Measurements from ENCODE around the gene MOGAT1.

MOGAT1 gene

DNA sequence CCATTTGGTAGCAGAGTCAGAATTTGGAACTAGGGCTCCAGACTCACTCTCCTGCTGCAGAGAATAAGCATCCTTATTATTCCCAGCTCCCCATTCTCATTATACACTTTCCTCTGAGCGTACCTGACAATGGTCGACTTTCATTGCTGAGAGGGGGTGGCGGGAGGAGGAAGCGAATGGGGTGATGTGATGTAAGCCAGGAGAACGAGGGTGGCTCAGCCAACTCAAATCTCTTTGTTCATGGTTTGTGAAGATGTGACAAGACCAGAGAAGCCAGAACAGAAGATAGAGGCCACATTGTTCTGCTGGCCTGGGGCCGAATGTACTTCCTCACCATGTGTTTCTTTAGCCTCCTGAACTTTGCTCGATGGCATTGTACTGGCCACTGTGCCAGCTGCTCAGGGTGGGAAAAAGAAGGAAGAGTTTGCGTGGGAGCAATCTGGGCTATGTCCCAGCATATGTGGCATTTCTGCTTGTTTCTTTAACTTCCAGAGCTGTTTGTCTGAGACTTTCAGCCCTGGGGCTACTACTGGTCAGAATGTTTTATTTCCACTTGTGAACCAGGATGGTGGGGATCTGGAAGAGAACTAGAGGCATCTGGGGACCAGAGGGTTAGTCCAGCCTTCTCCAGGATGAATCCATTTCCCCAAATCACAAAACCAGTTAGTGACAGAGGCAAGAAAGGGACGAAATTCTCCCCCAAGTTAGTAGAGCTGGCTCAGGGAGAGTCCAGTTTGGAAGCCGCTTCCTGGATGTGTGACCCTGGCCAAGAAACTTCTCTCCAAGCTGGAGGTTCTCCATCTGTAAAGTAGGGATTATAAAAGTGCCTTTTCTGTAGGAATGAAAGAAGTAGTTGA, 62.6 kb downstream of the MOGAT1 start:
- no peak overlapping the region for H3K9ac ChIP-seq (ENCODE audit: low read depth, low read length)
- no peaks in the 10 kb centered on the region for H3K9me3 ChIP-seq (ENCODE audit: control insufficient read depth, insufficient read depth, low read length)
- H3K4me1 ChIP-seq (ENCODE audit: insufficient read depth, low read length) = peaks cover 8% of the 10 kb centered on the region; the same call in 1 of the 2 replicates
- no peaks in the 10 kb centered on the region for H3K36me3 ChIP-seq (ENCODE audit: insufficient read depth, low read length)

DNA sequence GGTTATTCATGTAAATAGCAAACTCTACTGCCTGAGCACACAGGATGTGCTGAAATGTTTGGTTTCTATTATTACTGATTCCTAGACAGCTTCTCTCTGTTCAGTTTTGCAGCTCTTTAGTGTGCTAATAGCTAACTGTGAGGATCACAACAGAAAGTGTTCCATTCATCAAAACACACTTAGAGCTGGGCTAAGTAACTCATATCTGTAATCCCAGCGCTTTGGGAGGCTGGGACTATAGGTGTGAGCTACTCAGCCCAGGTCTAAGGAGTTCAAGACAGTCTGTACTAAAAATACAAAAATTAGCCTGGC, 63.2 kb downstream of the MOGAT1 start:
- H3K9ac ChIP-seq (ENCODE audit: low read depth, low read length) = no peak overlapping the region
- H3K36me3 ChIP-seq (ENCODE audit: insufficient read depth, low read length) = no peaks in the 10 kb centered on the region
- no peaks in the 10 kb centered on the region for H3K9me3 ChIP-seq (ENCODE audit: control insufficient read depth, insufficient read depth, low read length)
- H3K4me1 ChIP-seq (ENCODE audit: insufficient read depth, low read length) = peaks cover 9% of the 10 kb centered on the region; the same call in 1 of the 2 replicates

DNA sequence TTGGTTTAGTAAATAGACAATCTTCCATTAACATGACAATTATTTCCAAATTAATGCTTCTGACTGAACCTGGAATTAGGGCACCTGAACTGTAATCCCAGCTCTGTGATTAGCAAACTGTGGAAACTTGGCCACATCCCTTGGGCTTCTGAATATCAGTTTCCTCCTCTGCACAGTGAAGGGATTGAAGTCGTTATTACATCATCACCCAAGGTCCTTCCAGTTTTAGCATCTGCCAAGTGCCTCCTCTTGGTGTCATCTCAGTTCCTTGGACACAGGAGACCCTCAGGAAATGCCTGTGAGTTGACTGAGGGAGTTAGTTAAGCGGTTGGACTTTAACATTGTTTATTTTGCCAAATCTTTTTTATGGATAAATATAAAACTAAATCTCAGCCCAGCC, 64.8 kb downstream of the MOGAT1 start:
- Histone ChIP-seq H3K9me3 (ENCODE audit: control insufficient read depth, insufficient read depth, low read length) (no peaks in the 10 kb centered on the region), H3K9ac (ENCODE audit: low read depth, low read length) (no peak overlapping the region), H3K4me1 (ENCODE audit: insufficient read depth, low read length) (peaks cover 6% of the 10 kb centered on the region; the same call in 1 of the 2 replicates), H3K36me3 (ENCODE audit: insufficient read depth, low read length) (no peaks in the 10 kb centered on the region)

DNA sequence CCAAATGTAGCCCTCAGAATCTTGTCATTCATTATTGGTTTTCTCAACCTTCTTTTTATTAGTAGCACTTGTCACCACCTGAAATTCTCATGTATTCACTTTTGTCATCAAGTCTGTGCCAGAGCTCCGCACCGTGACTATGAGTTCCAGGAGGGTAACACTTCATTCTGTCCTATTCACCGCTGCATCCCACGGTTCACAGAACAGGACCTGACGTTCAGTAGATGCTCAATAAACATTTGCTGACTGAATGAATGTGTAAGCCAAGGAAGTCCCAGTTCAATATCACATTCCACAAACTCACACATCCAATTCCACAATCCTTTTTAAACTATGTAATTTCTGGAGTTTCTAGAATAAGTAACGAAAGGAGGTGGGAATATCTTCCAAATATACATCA, 65.5 kb downstream of the MOGAT1 start:
- H3K36me3 ChIP-seq (ENCODE audit: insufficient read depth, low read length) = no peaks in the 10 kb centered on the region
- no peaks in the 10 kb centered on the region for H3K9me3 ChIP-seq (ENCODE audit: control insufficient read depth, insufficient read depth, low read length)
- H3K9ac ChIP-seq (ENCODE audit: low read depth, low read length) = no peak overlapping the region
- H3K4me1 ChIP-seq (ENCODE audit: insufficient read depth, low read length) = peaks cover 6% of the 10 kb centered on the region; the same call in 1 of the 2 replicates

DNA sequence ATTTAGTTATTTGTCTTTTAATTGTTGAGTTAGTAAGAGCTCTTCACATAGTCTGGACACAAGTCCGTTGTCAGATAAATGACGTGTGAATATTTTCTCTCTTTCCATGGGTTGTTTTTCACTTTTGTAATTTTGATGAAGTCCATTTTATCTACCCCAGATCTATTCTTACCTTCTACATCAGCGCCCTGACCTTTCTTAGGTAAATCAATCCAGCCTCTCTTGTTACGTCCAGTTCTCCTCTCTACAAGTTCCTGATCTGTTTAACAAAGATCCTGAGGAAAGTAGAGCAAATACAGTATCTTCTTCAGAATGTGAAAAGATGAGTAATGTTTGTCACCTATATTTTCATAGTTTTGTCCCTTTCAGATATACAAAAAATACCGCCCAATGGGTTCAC, 66.9 kb downstream of the MOGAT1 start:
- Histone ChIP-seq H3K9ac (ENCODE audit: low read depth, low read length) (no peak overlapping the region), H3K4me1 (ENCODE audit: insufficient read depth, low read length) (peaks cover 7% of the 10 kb centered on the region; the same call in 1 of the 2 replicates), H3K36me3 (ENCODE audit: insufficient read depth, low read length) (no peaks in the 10 kb centered on the region), H3K9me3 (ENCODE audit: control insufficient read depth, insufficient read depth, low read length) (no peaks in the 10 kb centered on the region)

DNA sequence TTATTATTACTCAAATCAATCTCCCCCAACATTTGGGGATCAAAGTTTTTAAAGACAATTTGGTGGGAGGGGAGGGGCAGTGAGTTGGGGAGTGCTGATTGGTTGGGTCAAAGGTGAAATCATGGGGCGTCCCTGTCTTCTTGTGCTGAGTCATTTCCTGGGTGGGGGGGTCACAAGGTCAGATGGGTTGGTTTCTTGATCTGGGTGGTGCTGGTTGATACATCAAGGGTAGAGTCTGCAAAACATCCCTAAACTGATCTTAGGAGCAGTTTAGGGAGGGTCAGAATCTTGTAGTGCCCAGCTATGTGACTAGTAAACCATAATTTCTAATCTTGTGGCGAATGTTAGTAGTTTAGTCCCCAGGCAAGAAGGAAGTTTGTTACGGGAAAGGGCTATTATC, 67.4 kb downstream of the MOGAT1 start:
- Histone ChIP-seq H3K9ac (ENCODE audit: low read depth, low read length) (no peak overlapping the region; the same call in 1 of the 2 replicates), H3K9me3 (ENCODE audit: control insufficient read depth, insufficient read depth, low read length) (no peaks in the 10 kb centered on the region), H3K36me3 (ENCODE audit: insufficient read depth, low read length) (no peaks in the 10 kb centered on the region), H3K4me1 (ENCODE audit: insufficient read depth, low read length) (peaks cover 10% of the 10 kb centered on the region; the same call in 1 of the 2 replicates)

DNA sequence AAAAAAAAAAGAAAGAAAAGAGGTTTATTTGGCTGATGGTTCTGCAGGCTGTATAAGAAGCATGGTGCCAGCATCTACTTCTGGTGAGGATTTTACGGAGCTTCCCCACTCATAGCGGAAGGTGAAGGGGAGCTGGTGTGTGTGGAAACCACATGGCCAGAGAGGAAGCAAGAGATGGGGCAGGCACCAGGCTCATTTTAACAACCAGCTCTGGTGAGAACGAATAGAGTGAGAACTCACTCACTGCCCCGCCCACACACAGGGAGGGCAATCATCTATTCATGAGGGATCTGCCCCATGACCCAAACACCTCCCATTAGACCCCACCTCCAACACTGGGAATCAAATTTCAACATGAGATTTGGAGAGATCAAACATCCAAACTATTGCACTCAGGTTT, 68.5 kb downstream of the MOGAT1 start:
- H3K36me3 ChIP-seq (ENCODE audit: insufficient read depth, low read length) = no peaks in the 10 kb centered on the region

DNA sequence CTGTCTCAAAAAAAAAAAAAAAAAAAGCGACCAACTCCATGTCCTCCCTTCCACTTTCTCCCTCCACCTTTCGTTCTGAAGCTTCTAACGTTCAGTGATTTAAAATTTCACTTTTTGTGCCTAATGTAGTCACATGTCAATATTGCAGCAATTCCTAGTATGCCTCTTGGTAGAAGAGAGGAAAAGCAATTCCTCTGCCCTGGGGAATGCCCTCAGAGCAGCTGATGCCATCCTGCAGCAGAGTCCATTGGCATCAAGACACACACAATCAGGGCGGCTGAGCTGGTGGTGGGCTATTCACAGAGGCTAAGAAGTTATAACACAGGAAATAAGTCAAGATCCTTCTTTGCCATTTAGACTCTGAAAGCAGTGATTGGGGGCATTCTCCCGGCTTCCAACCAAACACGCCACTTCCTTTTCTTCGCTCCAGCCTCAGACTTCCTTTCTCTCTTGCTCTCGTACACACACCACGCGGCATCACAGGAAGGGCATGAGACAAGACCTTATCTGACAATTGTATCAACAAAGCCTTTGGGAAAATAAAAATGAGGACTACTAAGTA, 71.9 kb downstream of the MOGAT1 start:
- Histone ChIP-seq H3K9me3 (ENCODE audit: control insufficient read depth, insufficient read depth, low read length) (no peaks in the 10 kb centered on the region), H3K36me3 (ENCODE audit: insufficient read depth, low read length) (no peaks in the 10 kb centered on the region), H3K4me1 (ENCODE audit: insufficient read depth, low read length) (peaks cover 23% of the 10 kb centered on the region), H3K9ac (ENCODE audit: low read depth, low read length) (no peak overlapping the region)

More for the DNA sequence above, 68.5 kb downstream of the MOGAT1 start:
- H3K9me3 ChIP-seq (ENCODE audit: control insufficient read depth, insufficient read depth, low read length) = no peaks in the 10 kb centered on the region
- peaks cover 10% of the 10 kb centered on the region; the same call in 1 of the 2 replicates for H3K4me1 ChIP-seq (ENCODE audit: insufficient read depth, low read length)
- no peak overlapping the region for H3K9ac ChIP-seq (ENCODE audit: low read depth, low read length)

DNA sequence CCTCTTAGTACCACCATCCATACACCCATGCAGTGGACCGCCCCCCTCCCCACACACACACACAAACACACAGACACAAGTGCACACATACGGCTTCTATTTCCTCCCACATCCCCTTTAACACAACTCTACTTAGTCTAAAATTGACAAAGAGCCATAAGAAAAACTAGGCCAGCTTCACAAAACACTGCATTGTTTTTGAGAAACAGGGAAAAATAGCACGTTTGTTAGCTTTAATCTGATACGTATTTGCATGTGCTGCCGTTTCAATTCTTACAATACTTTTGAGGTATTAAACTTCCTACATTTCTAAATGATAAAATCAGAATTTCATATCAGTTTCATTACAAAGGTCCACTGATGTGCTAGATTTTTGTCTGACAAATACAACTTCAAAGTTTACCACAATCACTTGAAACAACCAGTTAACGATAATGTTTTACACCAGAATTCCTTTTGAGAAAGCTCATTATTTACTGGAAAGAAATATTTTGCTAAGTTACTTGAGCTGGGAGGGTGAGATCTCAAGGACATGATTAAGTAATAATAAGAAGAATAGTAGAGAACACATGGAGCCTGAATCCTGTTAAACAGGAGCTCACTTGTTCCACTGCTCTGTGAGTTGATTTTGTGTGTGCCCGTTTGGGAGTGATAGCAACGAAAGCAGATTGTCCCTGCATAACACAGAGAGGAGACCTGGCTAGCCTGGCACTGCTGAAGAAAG, 74.5 kb downstream of the MOGAT1 start:
- Histone ChIP-seq H3K4me1 (ENCODE audit: insufficient read depth, low read length) (peaks cover 17% of the 10 kb centered on the region), H3K36me3 (ENCODE audit: insufficient read depth, low read length) (no peaks in the 10 kb centered on the region), H3K9me3 (ENCODE audit: control insufficient read depth, insufficient read depth, low read length) (no peaks in the 10 kb centered on the region), H3K9ac (ENCODE audit: low read depth, low read length) (no peak overlapping the region)

DNA sequence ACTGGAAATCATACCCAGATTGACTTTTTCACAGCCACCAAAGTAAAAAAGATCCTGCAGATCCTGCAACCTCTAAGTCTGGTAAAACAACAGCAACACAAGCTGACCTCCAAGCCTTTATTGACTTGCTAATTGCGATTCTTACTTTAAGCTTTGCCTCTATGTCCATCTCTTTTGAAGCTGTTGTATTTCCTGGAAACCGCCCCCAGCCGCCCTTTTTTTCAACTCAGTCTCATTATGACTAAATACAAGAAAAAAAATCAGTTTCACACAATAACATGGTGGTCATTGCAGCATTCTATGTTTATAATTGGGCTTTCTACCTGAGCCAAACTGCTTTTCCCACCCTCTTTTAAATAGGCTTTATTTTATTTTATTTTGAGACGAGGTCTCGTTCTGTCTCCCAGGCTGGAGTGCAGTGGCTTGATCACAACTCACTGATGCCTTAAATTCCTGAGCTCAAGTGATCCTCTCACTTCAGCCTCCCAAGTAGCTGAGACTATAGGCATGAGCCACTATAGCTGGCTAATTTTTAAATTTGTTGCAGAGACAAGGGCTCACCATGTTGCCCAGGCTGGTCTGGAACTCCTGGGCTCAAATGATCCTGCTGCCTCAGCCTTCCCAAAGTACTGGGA, 76.2 kb downstream of the MOGAT1 start:
- no peaks in the 10 kb centered on the region for H3K36me3 ChIP-seq (ENCODE audit: insufficient read depth, low read length)
- H3K9me3 ChIP-seq (ENCODE audit: control insufficient read depth, insufficient read depth, low read length) = no peaks in the 10 kb centered on the region
- H3K9ac ChIP-seq (ENCODE audit: low read depth, low read length) = no peak overlapping the region
- H3K4me1 ChIP-seq (ENCODE audit: insufficient read depth, low read length) = peaks cover 18% of the 10 kb centered on the region

DNA sequence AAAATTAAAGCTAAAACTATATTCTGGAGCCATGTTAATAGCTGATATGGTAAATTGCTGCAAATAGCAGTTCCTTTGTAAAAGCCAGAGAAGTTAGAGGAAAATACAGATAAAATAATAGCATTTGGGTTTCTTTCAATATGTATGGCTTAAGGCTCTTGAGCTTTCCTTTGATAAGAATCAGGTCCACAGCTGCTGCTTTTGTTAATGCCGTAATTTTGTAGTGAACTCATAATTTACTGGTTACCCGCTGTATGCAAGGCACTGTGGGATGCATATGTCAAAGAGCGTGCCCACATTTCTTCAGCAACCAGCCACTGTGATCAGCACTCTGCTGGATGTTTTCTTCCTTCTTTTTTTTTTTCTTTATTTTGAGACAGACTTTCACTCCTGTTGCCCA, 79.1 kb downstream of the MOGAT1 start:
- no peak overlapping the region for H3K9ac ChIP-seq (ENCODE audit: low read depth, low read length)
- no peaks in the 10 kb centered on the region for H3K9me3 ChIP-seq (ENCODE audit: control insufficient read depth, insufficient read depth, low read length)
- H3K4me1 ChIP-seq (ENCODE audit: insufficient read depth, low read length) = peaks cover 20% of the 10 kb centered on the region
- H3K36me3 ChIP-seq (ENCODE audit: insufficient read depth, low read length) = no peaks in the 10 kb centered on the region

DNA sequence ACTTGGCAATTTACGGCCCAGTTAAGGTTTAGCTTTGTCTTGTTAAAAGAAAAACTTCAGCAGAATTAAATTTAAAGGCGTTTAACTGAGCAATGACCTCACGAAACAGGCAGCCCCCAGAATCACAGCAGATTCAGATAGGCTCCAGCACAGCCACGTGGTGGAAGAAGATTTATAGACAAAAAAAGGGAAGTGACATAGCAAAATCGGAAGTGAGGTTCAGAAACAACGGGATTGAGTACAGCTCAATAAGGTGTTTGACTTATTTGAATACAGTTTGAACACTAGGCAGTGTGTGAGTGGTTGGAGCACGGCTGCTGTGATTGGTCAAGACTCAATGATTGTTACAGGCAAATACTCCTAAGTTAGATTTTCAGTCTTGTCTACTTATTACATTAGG, 79.8 kb downstream of the MOGAT1 start:
- Histone ChIP-seq H3K9ac (ENCODE audit: low read depth, low read length) (no peak overlapping the region), H3K4me1 (ENCODE audit: insufficient read depth, low read length) (peaks cover 20% of the 10 kb centered on the region), H3K36me3 (ENCODE audit: insufficient read depth, low read length) (no peaks in the 10 kb centered on the region), H3K9me3 (ENCODE audit: control insufficient read depth, insufficient read depth, low read length) (no peaks in the 10 kb centered on the region)

DNA sequence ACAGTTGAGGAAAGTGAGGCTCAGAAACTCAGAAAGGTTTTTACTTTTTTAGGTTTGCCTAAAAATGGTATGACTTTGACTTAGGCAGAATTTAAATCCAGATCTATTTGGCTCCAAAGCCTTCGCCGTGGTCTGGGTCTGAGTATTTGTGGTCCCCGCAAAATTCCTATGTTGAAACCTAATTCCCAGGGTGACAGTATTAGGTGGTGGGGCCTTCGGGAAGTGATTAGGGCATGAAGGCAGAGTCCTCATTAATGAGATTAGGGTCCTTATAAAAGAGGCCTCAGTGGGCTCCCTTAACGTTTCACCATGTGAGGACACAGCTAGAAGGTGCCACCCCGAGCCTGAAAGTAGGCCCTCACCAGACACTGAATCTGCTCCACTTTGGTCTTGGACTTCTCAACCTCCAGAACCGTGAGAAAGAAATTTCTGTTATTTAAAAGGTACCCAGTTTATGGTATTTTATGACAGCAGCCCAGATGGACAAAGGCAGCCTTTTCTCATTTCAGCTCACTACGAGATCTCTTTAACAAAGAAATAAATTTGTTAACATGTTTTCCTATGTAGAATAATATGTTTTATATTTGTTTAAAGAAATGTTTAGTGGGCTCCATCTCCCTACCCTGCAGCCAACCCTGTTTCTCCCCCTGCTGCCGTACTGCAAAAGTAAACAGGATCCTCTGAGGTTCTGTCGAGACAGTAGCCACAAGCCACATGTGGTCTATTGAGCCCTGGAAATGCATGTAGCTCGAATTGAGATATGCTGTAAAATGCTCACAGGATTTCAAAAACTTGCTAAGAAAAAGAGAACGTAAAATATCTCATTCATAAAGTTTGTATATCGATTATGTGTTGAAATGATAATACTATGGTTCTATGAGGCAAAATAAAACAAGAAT, 80.6 kb downstream of the MOGAT1 start:
- Histone ChIP-seq H3K9me3 (ENCODE audit: control insufficient read depth, insufficient read depth, low read length) (no peaks in the 10 kb centered on the region), H3K9ac (ENCODE audit: low read depth, low read length) (no peak overlapping the region), H3K36me3 (ENCODE audit: insufficient read depth, low read length) (no peaks in the 10 kb centered on the region), H3K4me1 (ENCODE audit: insufficient read depth, low read length) (peaks cover 22% of the 10 kb centered on the region; the same call in 1 of the 2 replicates)
